ENCODE data around the gene STK39.

Gene STK39

DNA sequence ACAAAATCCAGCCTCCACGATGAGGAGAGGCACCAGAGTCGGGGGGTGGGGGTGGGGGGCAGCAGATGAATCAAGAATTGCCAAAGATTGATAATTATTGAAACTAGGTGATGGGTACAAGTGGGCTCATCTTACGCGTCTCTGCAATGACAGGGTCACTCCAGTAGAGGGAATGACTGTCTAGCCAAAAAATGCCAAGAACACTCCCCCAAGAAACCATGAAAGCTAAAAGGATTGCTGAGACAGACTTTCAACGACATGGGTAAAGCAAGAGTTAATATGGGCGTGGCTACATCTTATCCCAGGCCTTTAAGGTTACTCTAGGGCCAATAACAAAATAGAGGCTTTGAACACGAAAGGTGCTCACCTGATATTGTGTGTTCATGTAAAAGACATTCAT, 86.5 kb downstream of the STK39 start:
- peak; percentile 18 for DNase-seq (ENCODE audit: low spot score)

DNA sequence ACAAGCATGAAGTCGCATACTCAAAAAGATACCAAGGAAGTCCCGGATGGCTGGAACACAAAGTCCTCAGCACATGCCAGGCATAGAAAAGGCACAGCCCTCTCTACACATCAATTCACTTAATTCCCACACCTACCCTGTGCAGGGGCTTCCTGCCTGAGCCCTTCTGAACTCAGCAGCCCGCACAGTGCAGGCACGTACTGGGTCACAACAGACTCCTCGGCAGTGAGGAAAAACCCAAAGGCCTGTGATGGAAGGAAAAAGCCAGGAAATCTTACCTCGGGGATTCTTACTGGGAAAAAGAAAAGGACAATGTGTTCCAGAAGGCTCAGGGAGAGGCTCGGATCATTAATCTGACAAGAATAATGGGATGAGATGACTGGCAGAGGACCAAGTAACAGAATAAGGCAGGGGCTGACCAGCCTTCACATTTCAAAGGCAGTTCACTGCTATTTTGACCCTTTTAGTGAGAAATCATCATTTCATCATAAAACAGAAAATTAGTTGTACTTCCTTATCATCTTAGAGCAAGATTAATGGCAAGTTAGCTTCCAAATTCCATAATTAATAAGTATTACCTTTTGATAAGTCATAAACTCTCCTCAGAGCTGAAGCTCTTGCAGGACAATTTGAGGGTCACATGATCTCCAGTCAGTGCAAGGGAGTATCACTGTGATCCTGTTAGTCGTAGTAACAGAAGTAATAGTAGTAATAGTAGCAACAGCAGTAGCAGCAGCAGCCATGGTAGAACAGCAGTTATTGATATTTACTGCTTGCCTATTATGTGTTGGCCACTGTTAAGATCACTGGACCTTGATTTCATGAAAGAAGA, 87.4 kb downstream of the STK39 start:
- no peak for DNase-seq (ENCODE audit: low spot score)

DNA sequence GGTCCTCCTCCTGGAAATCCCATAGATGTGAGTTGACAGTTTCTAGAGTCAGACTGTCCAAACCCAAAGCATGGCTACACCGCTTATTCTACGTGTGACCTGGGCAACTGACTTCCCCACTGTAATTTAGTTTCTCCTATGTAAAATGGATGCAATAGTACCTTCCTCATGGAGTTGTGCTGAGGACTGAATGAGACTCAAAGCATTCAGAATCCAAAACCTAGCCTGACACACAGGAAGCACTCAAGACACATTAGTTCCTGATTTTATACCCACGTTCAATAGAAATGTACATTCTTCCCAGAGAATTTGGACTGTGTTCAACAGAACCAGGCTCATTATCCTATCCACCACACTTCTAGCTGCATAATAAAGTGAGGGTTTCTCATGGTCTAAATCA, 88.8 kb downstream of the STK39 start:
- no peak for DNase-seq (ENCODE audit: low spot score)

DNA sequence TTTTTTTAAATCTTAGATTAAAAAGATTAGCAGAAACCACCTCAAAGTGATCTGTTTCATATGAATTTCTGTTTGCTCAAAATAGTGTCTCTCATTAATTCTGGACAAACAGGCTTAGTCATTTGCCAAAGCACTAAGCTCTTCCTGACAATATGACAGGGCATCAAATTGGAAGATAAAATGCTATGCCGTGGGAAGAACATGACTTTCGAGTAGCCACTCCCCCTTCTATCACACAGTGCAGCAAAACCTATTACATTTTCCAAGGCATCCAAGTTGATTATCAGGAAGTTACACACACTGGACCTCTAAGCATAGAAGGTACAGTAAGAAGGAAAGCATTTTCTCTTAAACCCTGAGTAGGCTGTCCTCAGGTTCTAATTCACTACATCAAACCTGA, 89.5 kb downstream of the STK39 start:
- DNase-seq (ENCODE audit: low spot score), result no peak

DNA sequence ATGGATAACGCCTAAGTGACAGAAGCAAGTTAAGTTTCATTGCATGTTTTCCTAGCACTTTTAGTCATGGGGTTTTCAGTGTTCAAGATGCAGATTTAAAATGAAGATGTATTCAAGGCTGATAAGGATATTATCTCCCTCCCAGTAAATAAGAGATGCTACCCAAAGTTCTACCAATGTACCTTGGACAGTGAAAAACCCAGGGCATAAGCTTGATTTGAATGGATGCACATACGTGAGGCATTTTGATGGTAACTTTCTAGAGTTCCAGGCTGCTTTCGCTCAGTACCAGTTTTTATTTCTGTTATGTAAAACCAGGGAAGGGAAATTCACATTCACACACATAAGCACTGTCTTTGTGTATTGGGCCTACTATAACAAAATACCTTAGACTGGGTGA, 90.3 kb downstream of the STK39 start:
- no peak for DNase-seq (ENCODE audit: low spot score)

DNA sequence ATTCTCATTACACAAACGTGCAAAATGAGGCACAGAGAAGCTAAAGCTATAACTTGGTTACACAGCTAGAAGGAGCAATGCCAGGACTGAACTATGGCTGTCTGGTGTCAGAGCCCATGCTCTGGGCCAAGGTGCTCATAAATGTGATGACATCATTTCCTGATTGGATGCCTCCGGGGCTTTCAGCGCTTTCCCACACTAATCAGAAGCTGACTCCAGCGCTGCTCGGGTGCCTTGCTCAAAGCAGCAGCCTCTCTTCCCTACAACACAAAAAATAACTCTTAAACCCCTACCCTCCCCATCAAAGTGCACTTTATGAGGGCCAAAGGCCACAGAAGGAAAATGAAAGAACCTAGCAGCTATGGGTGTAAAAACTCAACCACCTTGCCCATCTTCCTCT, 90.7 kb downstream of the STK39 start:
- no peak for DNase-seq (ENCODE audit: low spot score)

DNA sequence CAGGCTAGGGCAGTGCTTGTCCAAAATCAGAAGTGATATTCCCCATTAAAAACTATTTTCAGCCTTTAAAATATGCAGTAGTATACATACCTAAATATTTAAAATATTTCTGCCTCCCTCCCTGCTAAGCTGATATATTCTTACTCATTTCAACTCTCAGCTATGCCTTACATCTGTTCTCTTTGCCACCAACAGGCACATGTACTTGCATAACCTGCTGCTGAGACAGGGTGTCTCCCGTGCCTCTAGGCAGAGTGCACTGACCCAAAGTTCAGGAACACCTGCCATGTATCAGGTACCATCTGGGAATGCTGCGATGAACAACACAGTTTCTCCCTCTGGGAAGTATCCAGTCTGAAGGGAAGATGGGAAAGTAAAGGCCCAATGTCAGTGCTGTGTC, 91.7 kb downstream of the STK39 start:
- DNase-seq (ENCODE audit: low spot score), result no peak

DNA sequence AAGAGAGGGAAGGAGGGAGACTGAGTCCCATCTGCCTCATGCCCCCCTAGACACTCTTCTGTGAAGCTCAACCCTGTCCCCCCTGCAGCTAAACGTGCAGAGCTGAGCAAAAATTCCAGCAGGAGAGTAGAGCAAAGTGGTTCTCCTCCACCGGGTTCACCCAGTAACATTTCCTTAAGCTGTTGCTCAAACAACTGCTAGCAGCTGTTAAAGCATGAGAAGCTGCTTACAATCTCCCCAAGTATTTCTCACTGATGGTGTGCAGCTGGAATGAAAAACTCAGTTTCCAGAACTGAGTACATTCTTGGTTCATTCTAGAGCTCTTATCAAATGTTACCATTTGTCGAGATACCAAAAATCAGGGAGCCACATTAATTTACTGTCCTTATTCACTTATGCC, 92.3 kb downstream of the STK39 start:
- DNase-seq (ENCODE audit: low spot score), result no peak

DNA sequence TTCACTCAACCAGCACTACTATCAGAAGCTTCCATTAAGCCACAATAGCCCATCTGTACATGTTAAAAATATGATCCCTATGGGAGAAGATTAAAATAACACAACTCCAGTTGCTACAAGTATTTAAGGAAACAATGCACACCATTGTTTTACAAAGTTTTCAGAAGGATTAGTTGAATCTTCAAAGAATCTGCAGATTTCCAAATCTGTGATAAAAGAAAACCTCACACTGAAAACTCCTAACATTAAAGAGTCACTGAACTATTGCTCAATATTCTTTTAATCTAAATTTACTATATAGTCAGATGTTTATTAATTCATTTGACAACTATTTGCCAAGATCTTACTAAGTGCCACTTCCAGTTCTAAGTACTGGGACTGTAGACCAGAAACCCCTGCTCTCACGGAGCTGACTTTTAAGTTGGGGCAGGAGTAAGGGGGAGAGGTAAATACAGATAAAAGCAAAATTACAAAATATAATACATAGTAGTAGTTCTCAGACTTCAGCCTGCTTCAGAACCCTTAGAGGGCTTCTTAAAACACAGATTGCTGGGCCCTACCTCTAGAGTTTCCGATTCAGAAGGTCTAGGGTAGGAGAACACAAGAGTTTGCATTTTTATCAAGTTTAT, 94.4 kb downstream of the STK39 start:
- DNase-seq (ENCODE audit: low spot score), result no peak

DNA sequence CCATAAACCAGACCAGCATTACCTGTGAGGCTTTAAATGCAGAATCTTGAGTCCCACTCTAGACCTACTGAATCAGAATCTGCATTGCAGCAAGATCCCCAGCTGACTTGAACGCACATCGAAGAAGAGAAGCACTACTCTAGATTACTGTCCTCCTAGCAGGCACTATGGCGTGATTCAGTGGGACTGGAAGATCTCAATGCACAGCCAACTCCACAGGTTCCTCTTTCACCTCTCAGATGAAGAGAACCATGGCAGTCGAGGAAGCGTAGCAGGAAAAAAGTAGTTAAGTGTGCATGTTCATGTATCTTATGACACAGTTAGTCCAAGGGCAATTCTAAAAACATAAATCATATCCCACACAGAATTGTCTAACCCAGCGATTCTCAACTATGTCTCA, 97.4 kb downstream of the STK39 start:
- no peak for DNase-seq (ENCODE audit: low spot score)

DNA sequence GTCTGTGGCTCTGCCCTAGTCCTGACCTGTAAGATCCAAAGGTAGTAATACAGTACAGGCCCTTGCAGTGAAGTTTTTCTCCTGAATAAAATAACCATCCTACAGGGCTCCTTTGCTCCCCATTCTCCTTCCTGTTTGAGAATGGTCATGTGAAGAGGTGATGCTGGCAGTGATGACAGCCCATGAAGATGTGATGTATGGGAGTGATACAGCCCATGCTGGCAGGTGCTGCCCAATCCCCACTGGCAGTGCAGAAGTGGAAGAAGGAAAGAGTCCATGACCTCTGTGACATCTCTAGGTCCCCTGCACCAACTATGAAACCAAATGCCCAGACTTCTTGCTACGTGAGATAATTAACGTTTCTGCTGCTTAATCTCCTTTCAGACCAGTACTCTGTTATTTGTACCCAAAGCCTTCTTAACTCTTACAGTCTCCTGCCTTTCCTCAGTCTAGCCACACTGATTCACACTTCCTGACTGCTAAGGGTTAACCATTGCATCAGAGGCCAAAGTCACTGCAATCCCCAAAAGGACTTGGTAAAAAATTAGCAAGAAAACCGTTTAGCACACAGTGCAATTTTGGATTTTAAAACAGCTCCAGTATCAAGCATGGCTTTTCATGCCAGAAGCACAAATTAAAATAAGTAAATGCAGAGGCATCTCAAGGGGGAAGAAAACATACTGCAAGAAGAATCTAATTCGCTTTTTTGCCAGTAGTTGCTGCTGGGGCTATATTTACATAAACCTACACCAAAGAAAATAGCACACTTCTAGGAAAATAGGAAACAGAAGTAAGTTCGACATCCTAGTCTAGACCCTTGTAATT, 98.0 kb downstream of the STK39 start:
- DNase-seq (ENCODE audit: low spot score), result no peak

DNA sequence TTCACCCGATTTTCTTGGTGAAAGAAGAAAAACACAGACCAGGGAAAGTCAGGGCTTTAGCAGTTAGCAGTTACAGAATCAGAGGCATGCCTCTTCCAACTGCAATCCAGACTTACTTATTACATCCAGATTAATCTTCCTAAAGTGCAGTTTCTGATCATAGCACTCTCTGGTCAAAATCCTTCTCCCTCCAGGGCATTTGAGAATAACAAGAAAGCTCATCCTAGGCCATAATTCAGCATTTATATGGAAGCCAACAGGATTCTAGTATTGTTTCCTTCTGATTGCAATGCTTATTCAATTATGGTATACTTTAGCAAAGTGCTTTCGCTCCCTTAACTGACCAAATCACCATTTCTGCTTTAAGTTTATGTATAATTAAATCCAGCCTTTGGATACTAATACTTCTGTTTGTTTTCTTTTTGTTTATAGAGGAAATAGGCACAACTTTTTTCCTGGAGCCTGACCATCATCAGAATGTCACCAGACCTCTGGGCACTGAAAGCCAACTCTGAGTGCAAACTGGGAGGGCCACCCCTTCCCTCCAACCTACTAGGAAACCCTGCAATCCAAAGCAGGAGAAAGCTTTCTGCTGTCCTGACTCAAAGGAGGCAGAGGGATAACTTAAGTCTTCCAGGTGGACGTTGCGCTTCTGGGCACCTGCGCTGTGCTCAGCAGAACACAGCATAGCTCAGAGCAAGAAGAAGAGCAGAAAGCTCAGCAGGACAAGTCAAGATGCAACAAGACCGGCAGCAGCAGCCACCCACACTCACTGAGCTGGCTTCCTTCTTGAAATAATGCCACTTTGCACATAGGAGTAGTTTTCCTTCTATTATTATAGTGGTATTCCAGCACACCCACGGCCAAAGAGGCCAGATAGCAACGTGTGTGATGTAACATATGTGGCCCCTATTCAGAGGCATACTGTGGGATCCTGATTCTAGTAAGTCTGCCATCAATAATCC, 99.3 kb downstream of the STK39 start:
- no peak for DNase-seq (ENCODE audit: low spot score)

DNA sequence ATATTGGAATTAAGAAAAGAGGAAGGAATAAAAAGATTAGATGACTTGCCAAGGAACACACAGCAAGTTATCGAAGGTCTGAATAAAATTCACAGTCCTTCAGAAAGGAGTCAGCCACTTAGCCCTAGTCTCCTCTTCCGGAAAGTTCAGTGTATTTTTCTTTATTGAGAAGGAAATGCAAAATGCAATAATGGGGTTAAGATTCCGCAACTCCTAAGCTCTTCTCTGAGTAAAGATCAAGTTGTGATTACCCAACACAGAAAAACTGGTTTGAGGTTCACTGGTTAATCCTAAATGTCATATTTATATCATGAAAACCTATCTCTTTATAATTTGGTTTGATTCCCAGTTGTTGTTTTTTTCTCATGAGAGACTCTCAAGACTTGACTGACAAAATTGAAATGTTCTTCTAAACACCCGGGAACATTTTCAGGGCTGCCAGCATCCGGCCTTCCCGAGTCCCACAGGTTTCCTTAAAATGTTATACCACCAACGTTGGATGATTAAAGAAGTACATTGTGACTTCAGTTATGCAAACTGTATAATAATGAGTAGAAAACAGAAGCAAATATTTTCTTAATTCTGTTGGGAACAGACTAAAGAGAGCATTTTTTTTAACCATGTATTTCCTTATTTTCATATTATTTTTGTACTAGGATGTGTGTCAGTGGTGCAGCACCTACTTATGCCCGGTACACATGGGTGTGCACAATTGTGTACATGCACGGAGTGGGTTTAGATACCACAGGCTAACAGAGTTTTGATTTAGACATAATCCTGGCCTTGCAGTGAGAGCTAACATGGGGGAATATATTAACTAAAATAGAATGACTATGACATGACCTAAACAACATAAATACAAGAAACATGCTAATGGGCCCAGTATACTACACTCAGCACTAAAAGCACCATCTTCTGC, 100.2 kb downstream of the STK39 start:
- no peak for DNase-seq (ENCODE audit: low spot score)

DNA sequence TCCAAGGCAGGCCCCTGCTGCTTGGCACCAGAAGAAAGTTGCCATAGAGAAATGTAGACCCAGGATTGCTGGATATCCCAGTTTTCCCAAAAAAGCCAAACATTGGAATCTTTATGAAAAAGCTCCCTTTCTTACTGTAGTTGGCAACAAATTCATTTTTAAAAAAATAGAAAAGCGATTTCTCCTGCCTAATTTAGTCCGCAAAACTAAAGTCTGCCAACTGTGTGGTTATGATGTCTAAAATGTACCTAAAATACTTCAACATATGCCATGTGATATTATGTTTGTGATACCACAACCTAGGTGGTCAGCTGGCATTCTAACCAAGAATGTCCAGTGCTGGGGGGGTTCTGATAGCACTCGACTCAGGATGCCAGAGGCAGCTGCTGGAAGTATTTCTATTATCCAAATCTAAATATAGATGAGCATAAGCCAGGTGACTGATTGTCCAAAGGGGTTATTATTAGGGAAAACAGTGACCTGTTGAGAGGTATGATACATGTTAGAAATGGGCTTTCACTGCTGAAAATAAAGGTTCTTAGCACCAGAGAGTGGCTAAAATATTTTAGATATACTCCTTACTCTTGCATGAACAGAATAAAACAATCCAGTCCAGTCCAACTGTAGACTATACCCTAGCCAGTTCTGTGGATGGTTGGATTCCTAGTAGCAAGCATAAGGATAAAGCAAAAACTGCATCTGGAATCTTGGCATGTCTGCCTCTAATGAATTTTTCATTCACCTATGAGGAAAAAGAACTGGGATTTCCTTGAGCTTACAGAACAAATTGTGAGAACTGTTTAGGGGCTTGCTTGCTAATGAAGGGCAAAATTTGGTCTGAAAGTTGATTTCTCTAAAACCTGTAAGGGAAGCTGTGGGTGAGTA, 101.7 kb downstream of the STK39 start:
- no peak for DNase-seq (ENCODE audit: low spot score)

DNA sequence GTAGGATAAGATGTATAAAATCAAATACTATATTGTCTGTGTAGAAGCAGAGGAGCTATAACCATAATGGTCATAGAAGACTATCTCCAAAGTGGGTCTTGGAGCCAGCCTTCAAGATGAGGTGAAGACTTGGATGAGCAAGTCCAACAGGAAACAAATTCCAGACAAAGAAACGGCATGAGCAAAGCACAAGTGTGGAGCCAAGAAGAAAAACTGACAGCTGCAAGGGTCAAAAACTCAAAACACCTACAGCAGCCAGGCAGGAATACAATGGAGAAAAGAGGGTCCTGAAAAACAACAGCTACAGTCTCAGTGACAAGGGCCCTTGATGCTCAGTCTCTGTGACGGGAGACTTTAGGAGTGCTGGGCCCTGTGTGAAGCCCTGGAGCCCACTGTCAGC, 102.4 kb downstream of the STK39 start:
- no peak for DNase-seq (ENCODE audit: low spot score)

DNA sequence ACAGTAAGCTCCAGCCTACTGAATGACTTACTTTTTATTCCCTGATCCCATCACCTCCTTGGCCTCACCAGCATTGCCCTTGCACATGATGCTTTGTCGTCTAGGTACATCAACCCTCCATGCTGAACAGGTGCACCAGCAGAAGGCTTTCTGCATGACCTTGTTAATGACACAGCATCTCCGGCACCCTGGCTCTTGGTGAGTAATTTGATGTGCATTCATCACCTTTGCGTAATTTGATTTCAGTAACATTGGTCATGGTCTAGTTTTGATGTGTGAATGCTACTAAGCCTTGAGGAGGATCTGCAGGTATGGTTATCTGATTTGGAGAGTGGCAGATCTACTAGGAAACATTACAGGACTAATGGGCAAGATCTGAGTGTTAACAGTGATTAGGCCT, 103.6 kb downstream of the STK39 start:
- peak; percentile 9 for DNase-seq (ENCODE audit: low spot score)

DNA sequence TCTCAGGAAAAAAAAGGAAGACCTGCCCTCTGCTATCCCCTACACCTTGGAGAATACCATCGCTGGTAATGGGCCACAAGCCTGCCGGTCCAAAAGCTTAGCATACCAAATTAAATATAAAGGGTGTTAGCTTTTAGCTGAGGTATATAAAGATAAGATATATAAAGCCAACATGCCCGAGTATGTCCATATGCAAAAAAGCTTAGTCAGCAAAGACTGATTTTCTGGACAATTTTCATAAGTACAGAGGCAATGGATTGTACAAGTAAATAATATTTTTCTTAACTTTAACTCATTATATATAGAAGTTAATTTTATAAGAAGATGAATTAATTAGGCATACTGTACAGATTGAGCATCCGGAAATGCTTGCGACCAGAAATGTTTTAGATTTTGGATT, 106.5 kb downstream of the STK39 start:
- DNase-seq (ENCODE audit: low spot score), result no peak

DNA sequence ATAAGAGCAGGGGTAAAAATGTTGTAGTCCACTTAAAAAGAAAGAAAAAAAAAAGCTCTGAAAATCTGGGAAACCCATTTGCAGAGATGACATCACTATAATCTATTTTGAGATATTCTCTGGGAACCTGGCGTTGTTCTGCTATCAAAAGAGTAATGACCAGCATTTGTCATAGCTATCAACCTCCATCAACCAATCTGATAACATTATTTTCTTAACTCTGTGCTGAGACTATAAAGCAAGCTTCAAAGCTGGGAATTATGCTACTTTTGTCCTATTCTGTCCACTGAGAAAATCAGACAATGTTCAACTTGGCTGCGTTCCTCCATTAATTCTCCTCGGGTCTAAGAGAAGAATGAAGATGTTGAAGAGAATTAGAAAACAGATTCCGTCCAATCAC, 107.5 kb downstream of the STK39 start:
- peak; percentile 20 for DNase-seq (ENCODE audit: low spot score)

DNA sequence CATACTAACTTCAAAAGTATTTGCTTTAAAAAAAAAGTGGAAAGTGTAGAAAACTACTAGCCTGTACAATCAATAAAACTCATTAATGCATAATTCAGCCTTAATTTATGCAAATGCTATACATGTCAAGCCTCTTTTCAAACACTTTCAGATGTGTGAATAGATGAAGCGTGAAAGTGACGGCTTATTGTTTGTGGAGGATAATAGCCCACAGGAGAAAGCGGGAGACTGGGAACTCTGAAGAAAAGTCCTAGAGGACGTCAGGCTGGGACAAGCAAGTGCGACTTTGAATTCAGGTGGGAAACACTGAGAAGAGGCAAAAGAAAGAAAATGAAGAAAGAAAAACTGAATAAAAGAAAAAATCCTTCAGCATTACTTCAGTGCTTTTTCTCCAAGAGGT, 108.5 kb downstream of the STK39 start:
- DNase-seq (ENCODE audit: low spot score), result no peak
